ENCODE data around the gene ATG13.

The ATG13 gene

DNA sequence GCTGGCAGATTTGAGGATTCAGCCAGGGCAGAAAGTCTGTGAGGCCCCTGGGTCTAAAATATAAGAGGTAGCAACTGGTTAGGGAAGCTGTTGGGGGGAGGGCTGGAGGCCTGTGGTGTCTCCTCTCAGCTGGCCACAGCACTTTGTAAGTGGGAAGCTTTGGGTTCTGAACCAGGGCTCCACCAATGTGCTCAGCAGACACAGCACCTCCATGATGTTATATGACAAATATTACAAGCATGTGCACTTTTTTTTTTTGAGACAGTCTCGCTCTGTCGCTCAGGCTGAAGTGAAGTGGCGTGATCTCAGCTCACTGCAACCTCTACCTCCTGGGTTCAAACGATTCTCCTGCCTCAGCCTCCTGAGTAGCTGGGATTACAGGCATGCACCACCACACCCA lies 75.1 kb downstream of the ATG13 start:
- Histone ChIP-seq H3K27ac (no peak overlapping the region), H3K27me3 (replicated peaks) (no peaks in the 10 kb centered on the region), H3K4me3 (ENCODE audit: low read depth, low read length) (no peak overlapping the region), H3K36me3 (replicated peaks) (peaks cover 43% of the 10 kb centered on the region)
- in situ Hi-C loops (cut with HindIII; ENCODE audit: low pct_ligation_motif_present, low sequenced_read_pairs), result no loop called here
- DNase-seq, result no peak
- TF ChIP-seq, protein P1, sequence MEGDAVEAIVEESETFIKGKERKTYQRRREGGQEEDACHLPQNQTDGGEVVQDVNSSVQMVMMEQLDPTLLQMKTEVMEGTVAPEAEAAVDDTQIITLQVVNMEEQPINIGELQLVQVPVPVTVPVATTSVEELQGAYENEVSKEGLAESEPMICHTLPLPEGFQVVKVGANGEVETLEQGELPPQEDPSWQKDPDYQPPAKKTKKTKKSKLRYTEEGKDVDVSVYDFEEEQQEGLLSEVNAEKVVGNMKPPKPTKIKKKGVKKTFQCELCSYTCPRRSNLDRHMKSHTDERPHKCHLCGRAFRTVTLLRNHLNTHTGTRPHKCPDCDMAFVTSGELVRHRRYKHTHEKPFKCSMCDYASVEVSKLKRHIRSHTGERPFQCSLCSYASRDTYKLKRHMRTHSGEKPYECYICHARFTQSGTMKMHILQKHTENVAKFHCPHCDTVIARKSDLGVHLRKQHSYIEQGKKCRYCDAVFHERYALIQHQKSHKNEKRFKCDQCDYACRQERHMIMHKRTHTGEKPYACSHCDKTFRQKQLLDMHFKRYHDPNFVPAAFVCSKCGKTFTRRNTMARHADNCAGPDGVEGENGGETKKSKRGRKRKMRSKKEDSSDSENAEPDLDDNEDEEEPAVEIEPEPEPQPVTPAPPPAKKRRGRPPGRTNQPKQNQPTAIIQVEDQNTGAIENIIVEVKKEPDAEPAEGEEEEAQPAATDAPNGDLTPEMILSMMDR (IDR thresholded peaks at IDR 0.05; ENCODE audit: low read depth, low read length, missing control alignments), result no peak

DNA sequence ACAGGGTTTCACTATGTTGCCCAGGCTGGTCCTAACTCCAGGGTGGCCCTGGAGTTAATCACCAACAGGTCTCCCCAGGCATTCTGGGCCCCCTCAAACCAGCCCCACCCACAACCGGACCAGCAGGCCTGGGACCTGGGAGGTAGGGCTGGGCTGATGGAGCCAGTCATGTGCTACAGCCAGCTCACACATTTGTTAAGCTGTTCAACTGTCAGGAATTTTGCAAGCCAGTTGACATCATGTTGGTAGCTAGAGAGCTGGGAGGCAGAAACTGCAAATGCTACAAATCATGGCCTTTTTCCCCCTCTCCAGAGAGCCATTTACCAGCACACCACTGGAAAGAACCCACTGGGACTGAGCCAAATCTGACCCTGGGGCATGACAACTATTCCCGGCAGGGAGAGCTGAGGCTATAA lies 76.3 kb downstream of the ATG13 start:
- in situ Hi-C loops (cut with HindIII; ENCODE audit: low pct_ligation_motif_present, low sequenced_read_pairs), result no loop called here
- TF ChIP-seq, protein P1 (IDR thresholded peaks at IDR 0.05; ENCODE audit: low read depth, low read length, missing control alignments), result no peak
- DNase-seq, result no peak
- peak overlapping the region; percentile 17 for H3K27ac ChIP-seq
- peaks cover 35% of the 10 kb centered on the region for H3K36me3 ChIP-seq (replicated peaks)
- no peaks in the 10 kb centered on the region for H3K27me3 ChIP-seq (replicated peaks)
- H3K4me3 ChIP-seq (ENCODE audit: low read depth, low read length), result no peak overlapping the region

DNA sequence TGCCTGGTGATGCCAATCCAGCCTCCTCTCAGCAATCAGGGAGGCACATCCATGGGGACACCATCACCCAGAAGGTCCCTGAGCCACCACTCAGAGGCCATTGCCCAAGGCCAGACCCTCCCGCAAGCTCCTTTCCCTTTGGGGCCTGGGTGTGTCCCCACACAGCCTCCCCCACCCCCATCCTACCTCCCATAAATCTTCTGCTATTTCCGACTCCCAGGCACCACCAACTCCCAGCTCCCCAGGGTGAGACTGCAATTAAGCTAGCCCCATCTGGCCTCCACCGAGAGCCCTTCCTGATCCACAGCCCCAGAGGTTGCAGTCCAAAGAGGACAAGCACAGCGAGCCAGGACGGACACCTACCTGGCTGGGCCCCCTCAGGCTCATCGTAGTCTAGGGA lies 76.7 kb downstream of the ATG13 start:
- in situ Hi-C loops (cut with HindIII; ENCODE audit: low pct_ligation_motif_present, low sequenced_read_pairs), result no loop called here
- DNase-seq, result no peak
- Histone ChIP-seq H3K4me3 (ENCODE audit: low read depth, low read length) (no peak overlapping the region), H3K27ac (peak overlapping the region; percentile 17), H3K27me3 (replicated peaks) (no peaks in the 10 kb centered on the region), H3K36me3 (replicated peaks) (peaks cover 34% of the 10 kb centered on the region)
- TF ChIP-seq, protein P1 (IDR thresholded peaks at IDR 0.05; ENCODE audit: low read depth, low read length, missing control alignments), result no peak

DNA sequence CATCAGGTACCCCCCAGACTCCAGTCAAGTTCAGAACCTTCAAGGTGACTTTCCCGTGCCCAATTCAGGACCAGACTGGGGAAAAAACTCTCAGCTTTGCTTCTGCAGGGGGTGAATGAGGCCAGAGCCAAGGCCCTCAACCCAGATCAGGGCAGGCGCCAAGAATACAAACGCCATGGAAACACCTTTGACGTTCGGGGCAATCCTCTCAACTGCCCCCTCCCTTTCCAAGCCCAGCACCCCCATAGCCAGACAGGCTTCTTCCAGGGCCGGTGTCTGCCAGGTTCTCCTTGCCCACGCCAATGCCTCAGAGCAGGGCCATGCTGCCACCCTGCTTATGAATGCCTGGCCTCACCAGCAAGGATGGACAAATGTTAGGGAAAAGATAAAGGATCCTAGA lies 77.3 kb downstream of the ATG13 start:
- in situ Hi-C loops (cut with HindIII; ENCODE audit: low pct_ligation_motif_present, low sequenced_read_pairs), result no loop called here
- H3K36me3 ChIP-seq (replicated peaks), result peaks cover 34% of the 10 kb centered on the region
- TF ChIP-seq, protein P1 (IDR thresholded peaks at IDR 0.05; ENCODE audit: low read depth, low read length, missing control alignments), result no peak
- no peak overlapping the region for H3K4me3 ChIP-seq (ENCODE audit: low read depth, low read length)
- no peak for DNase-seq
- no peak overlapping the region for H3K27ac ChIP-seq
- no peaks in the 10 kb centered on the region for H3K27me3 ChIP-seq (replicated peaks)

DNA sequence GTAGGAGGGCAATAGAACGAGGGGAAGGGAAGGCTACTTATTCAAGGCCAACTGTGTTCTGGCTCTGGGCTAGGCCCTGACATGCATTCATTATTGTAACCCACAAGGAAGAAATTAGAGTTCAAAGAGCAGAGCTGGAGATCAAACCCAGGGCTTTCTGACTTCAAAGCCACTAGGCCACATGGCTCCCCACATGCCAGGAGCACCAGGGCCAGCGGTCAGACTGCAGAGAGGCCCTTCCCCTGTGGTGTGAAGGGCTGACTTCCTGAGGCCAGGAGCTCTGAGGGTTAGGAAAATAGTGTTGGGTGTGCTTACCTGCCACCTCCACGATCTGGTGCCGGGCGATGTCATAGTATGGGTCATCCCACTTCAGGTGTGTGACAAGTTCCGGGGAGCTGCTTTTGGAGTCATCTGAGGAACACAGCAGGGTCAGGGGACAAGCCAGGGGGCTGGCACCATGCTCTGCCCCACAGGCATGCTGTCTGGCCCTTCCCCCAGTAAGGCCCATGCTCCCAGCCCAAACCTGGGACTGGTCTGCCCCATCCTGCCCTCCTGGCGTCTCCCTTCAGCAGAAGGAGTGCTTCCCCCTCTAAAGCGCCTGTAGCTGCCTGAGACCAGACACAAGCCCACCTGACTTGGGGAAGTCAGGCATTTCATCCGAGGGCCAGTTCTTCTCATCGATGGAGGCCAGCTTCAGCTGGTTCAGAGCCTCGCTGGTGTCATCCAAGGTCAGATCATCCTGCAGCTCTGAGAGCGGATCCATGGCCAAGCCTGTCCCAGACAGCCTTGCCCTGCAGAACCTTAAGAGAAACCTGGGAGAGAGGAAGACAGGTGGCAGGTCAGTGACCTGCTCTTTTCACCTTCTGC lies 78.2 kb downstream of the ATG13 start:
- TF ChIP-seq, protein P1 (IDR thresholded peaks at IDR 0.05; ENCODE audit: low read depth, low read length, missing control alignments), result no peak
- Histone ChIP-seq H3K36me3 (replicated peaks) (peaks cover 34% of the 10 kb centered on the region), H3K4me3 (ENCODE audit: low read depth, low read length) (no peak overlapping the region), H3K27me3 (replicated peaks) (no peaks in the 10 kb centered on the region), H3K27ac (no peak overlapping the region)
- no peak for DNase-seq
- in situ Hi-C loops (cut with HindIII; ENCODE audit: low pct_ligation_motif_present, low sequenced_read_pairs), result no loop called here

DNA sequence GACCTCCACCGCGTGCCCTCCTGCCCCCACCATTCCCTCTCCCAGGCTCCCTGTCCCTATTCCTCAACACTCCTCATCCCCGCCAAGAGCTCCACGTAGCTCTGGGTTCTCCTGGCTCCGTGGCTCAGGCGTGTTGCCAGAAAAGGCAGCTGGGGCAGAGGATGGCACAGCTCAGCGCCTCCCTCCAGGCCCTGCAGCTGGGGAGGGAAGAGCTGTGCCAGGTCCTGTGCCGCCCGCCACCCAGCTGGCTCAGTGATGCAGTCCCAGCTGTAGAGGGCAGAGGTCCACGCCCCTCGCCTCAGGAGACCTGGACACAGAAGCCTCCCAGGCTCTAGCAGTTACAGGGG lies 78.8 kb downstream of the ATG13 start:
- Histone ChIP-seq H3K27me3 (replicated peaks) (no peaks in the 10 kb centered on the region), H3K4me3 (ENCODE audit: low read depth, low read length) (no peak overlapping the region), H3K27ac (no peak overlapping the region), H3K36me3 (replicated peaks) (peaks cover 34% of the 10 kb centered on the region)
- in situ Hi-C loops (cut with HindIII; ENCODE audit: low pct_ligation_motif_present, low sequenced_read_pairs), result no loop called here
- TF ChIP-seq, protein P1 (IDR thresholded peaks at IDR 0.05; ENCODE audit: low read depth, low read length, missing control alignments), result no peak
- DNase-seq, result no peak

All from brain microvascular endothelial cell (primary cell).